ENCODE data around the gene DNAI2. TPM values are rescaled to one million over a fixed set of nuclear protein-coding genes. Genes with fewer than 3 reads are reported as not detected.

The DNAI2 gene
- total and polyA plus RNA-seq, 4 donors, result 4.1 to 14.2 (median 6.7) TPM

DNA sequence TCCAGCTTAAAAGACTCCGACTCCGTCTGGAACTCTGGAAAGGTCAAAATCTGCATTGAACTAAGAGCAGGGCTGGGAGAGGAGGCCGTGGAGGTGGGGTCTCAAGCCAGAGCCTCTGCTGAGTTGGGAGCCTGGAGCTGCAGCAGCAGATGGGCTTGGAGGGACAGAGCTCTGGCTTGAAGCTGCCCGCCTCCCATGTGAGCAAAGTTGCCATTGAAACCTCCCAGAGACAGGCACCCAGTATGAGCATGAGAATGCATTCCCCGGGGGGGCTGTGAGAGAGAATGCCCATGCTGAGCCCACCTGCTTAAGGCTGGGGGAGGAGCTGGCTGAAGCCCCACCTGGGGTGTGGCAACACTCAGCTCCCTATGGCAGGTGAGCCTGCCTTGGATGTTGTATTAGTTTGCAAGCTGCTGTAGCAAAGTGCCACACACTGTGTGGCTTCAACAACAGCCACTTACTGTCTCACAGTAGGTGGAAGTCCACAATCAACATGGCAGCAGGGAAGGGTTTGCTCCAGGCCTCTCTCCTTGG is 61.6 kb downstream of the DNAI2 start:
- H3K36me3 ChIP-seq (ENCODE audit: control insufficient read depth in 4 of 4, insufficient read depth in 4 of 4, low read length in 4 of 4), result no peaks in the 10 kb centered on the region
- no peaks in the 10 kb centered on the region for H3K27me3 ChIP-seq (ENCODE audit: control insufficient read depth in 3 of 3, insufficient read depth in 3 of 3, low read length in 2 of 3)
- H3K9ac ChIP-seq (ENCODE audit: insufficient read depth in 1 of 2, low read length in 2 of 2), result no peak overlapping the region
- H3K4me1 ChIP-seq (ENCODE audit: control insufficient read depth in 5 of 5, insufficient read depth in 5 of 5, low read length in 5 of 5), result peaks cover 0 to 9% (median 0%) of the 10 kb centered on the region in 5 donors
- no peak overlapping the region for H3K27ac ChIP-seq (ENCODE audit: low read depth in 1 of 2, low read length in 1 of 2)
- TF ChIP-seq, protein P1, sequence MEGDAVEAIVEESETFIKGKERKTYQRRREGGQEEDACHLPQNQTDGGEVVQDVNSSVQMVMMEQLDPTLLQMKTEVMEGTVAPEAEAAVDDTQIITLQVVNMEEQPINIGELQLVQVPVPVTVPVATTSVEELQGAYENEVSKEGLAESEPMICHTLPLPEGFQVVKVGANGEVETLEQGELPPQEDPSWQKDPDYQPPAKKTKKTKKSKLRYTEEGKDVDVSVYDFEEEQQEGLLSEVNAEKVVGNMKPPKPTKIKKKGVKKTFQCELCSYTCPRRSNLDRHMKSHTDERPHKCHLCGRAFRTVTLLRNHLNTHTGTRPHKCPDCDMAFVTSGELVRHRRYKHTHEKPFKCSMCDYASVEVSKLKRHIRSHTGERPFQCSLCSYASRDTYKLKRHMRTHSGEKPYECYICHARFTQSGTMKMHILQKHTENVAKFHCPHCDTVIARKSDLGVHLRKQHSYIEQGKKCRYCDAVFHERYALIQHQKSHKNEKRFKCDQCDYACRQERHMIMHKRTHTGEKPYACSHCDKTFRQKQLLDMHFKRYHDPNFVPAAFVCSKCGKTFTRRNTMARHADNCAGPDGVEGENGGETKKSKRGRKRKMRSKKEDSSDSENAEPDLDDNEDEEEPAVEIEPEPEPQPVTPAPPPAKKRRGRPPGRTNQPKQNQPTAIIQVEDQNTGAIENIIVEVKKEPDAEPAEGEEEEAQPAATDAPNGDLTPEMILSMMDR (IDR thresholded peaks at IDR 0.05; ENCODE audit: control extremely low read depth, extremely low read depth), result no peak
- ATAC-seq (ENCODE audit: insufficient read depth, low FRiP score) (no peak), DNase-seq (no peak)
- H3K4me3 ChIP-seq, result no peak overlapping the region
- 88 to 93% methylated on average over 5 of the region's 5 CpGs for WGBS, 2 donors
- H3K9me3 ChIP-seq (ENCODE audit: control insufficient read depth in 4 of 4, insufficient read depth in 3 of 4, low read length in 3 of 4), result peaks cover 0 to 2% (median 0%) of the 10 kb centered on the region in 4 donors

DNA sequence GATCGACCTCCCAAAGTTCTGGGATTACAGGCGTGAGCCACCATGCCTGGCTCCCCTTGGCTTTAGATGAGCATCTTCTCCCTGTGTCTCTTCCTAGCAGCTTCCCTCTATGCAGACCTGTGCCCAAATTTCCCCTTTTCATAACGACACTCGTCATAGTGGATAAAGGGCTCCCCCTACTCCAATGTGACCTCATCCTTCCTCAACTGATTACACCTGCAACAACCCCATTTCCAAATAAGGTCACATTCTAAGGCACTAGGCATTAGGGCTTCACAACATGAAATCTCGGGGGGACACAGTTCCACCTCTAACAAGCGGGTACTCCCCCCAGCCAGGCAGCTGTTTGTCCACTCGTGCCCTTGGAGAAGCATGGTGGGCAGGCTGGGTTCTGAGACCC is 62.3 kb downstream of the DNAI2 start:
- Histone ChIP-seq H3K9ac (ENCODE audit: insufficient read depth in 1 of 2, low read length in 2 of 2) (no peak overlapping the region), H3K27me3 (ENCODE audit: control insufficient read depth in 3 of 3, insufficient read depth in 3 of 3, low read length in 2 of 3) (no peaks in the 10 kb centered on the region), H3K4me1 (ENCODE audit: control insufficient read depth in 5 of 5, insufficient read depth in 5 of 5, low read length in 5 of 5) (peaks cover 0 to 12% (median 0%) of the 10 kb centered on the region in 5 donors), H3K27ac (ENCODE audit: low read depth in 1 of 2, low read length in 1 of 2) (no peak overlapping the region), H3K4me3 (no peak overlapping the region), H3K36me3 (ENCODE audit: control insufficient read depth in 4 of 4, insufficient read depth in 4 of 4, low read length in 4 of 4) (no peaks in the 10 kb centered on the region), H3K9me3 (ENCODE audit: control insufficient read depth in 4 of 4, insufficient read depth in 3 of 4, low read length in 3 of 4) (peaks cover 0 to 2% (median 0%) of the 10 kb centered on the region in 4 donors)
- DNase-seq (no peak), ATAC-seq (ENCODE audit: insufficient read depth, low FRiP score) (no peak)
- TF ChIP-seq, protein P1 (IDR thresholded peaks at IDR 0.05; ENCODE audit: control extremely low read depth, extremely low read depth), result no peak
- WGBS, 2 donors, result 68 to 79% methylated on average over 7 of the region's 7 CpGs

DNA sequence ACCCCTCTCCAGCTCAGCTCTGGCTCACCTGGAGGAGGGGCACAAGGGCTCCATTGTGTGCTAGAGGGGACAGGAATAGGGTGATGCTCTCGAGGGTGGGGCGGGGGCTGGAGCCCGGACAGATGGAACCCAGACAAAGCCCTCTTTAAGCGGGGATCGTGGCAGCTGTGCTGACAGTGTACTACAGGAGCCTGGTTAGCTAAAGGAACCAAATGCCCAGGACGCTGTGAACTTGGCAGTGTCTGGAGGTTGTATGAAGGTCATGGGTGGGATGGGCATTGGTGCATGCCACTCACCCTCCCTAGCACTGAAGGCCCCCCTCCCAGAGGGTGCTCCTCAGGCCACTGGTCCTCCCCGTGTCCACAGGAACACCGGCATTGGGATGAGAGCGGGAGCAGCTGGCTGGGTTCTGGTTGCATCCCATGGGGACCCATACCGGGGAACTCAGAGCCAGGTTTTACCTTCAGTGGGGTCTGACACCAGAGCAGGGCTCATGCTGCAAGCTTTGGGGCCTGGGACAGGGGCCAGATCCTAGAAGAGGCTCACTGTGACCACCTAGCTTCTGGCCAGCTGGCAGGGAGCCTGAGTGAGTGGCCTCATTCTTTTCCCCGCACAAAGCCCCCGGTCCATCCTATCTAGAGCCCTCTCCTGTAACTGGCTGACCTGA is 63.9 kb downstream of the DNAI2 start:
- no peak for ATAC-seq (ENCODE audit: insufficient read depth, low FRiP score)

More for the DNA sequence above, 63.9 kb downstream of the DNAI2 start:
- no peak for DNase-seq
- peaks cover 0 to 7% (median 0%) of the 10 kb centered on the region in 5 donors for H3K4me1 ChIP-seq (ENCODE audit: control insufficient read depth in 5 of 5, insufficient read depth in 5 of 5, low read length in 5 of 5)
- TF ChIP-seq, protein P1 (IDR thresholded peaks at IDR 0.05; ENCODE audit: control extremely low read depth, extremely low read depth), result no peak
- WGBS, 2 donors, result 70 to 82% methylated on average over 12 of the region's 12 CpGs
- H3K36me3 ChIP-seq (ENCODE audit: control insufficient read depth in 4 of 4, insufficient read depth in 4 of 4, low read length in 4 of 4), result no peaks in the 10 kb centered on the region
- no peak overlapping the region for H3K27ac ChIP-seq (ENCODE audit: low read depth in 1 of 2, low read length in 1 of 2)
- H3K27me3 ChIP-seq (ENCODE audit: control insufficient read depth in 3 of 3, insufficient read depth in 3 of 3, low read length in 2 of 3), result no peaks in the 10 kb centered on the region
- H3K4me3 ChIP-seq, result no peak overlapping the region
- H3K9ac ChIP-seq (ENCODE audit: insufficient read depth in 1 of 2, low read length in 2 of 2), result no peak overlapping the region
- H3K9me3 ChIP-seq (ENCODE audit: control insufficient read depth in 4 of 4, insufficient read depth in 3 of 4, low read length in 3 of 4), result peaks cover 0 to 2% (median 0%) of the 10 kb centered on the region in 4 donors

Measured in lung (tissue), 12 donors.